Fibroblast of pulmonary artery (primary cell): ENCODE results near the gene FAM228A.

ENCODE experiments used
- DNase-seq: peaks from one replicate; pipeline ENCODE4 v3.0.0-alpha.2; 2010; ENCODE audit warnings: low read depth
- H3K4me3 ChIP-seq: replicated peaks from 2 replicates; pipeline ENCODE4 v1.5.1; 2011; ENCODE audit warnings: low read depth, mild to moderate bottlenecking, control low read depth, low read length, moderate library complexity
- TF ChIP-seq, protein P1 (sequence below): IDR thresholded peaks from 2 replicates; pipeline ENCODE4 v1.5.1; 2011; ENCODE audit warnings: mild to moderate bottlenecking, control low read depth, low read length, inconsistent platforms; ENCODE audit errors: missing control alignments

The FAM228A gene

DNA sequence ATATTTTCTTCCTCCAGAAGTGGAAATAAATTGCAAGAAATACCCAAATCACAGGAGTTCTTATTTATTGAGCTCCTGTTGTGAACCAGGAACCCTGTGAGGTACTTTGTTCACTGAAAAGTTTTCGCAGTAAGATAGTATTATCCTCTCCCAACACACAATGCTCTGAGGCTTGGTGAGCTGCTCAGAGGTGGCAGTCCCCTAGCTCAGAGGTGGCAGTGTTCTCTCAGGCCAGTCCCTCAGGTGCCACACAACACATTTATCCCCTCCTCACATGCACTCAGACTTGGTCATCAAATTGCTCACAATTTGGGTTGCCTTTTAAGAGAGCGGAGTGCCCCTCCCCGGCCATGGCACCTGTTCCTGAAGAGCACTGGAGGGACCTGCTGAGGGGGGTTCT is 25.9 kb downstream of the FAM228A start:
- DNase-seq: no peak
- H3K4me3 ChIP-seq: no peak overlapping the region
- TF ChIP-seq, protein P1, sequence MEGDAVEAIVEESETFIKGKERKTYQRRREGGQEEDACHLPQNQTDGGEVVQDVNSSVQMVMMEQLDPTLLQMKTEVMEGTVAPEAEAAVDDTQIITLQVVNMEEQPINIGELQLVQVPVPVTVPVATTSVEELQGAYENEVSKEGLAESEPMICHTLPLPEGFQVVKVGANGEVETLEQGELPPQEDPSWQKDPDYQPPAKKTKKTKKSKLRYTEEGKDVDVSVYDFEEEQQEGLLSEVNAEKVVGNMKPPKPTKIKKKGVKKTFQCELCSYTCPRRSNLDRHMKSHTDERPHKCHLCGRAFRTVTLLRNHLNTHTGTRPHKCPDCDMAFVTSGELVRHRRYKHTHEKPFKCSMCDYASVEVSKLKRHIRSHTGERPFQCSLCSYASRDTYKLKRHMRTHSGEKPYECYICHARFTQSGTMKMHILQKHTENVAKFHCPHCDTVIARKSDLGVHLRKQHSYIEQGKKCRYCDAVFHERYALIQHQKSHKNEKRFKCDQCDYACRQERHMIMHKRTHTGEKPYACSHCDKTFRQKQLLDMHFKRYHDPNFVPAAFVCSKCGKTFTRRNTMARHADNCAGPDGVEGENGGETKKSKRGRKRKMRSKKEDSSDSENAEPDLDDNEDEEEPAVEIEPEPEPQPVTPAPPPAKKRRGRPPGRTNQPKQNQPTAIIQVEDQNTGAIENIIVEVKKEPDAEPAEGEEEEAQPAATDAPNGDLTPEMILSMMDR: no peak

DNA sequence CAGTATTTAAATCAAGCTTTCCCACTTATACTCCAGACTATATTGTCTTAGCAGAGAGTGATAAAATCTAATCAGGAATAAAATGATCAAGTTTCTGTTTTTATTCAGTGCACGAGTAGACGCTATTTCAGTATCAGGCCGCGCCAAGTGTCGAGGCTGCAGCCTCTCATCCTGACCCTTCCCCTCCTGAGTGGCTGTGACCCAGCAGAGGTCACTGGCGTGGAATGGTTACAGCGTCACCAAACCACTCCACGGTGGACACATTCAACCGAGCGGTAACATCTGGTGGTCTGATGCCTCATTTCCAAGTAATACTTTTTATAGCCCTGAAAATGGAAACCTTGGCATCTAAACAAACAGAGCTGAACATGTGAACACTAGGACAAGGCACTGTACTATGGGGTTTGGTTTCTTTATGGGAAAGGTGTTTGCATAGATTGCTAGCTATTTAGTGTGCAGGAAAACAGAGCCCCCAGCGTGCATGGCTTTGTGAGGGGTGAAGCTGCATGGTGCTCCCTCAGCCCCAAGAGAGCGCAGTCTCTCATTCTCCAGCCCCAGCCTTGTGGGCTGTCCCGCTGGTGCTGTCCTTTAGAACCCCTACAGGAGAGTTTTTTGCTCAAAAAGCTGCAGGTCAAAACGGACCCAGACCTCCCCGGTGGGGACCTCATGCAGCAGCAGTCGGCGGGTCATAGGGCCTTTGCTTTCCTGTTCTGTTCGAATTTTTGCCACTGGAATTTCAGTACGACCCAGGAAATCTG is 28.4 kb downstream of the FAM228A start:
- TF ChIP-seq, protein P1: no peak
- H3K4me3 ChIP-seq: no peak overlapping the region
- no peak for DNase-seq

DNA sequence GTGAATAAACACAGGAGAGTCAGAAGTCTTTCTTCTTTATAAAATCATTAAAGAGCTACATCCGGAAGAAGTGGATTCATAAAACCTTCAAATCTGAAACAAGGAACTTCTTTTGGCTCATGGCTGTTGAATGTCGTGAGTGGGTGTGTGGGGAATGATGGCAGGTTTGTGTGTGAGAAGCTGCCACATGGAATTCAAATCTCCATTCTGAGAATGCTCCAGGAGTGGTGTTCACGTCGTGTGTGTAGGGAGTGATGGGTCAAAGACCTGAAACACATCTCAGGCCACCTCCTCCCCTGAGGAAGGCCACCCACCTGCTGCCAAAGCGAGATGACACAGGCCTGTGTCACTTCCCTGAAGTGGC is 28.9 kb downstream of the FAM228A start:
- DNase-seq: no peak
- H3K4me3 ChIP-seq: no peak overlapping the region
- TF ChIP-seq, protein P1: no peak

DNA sequence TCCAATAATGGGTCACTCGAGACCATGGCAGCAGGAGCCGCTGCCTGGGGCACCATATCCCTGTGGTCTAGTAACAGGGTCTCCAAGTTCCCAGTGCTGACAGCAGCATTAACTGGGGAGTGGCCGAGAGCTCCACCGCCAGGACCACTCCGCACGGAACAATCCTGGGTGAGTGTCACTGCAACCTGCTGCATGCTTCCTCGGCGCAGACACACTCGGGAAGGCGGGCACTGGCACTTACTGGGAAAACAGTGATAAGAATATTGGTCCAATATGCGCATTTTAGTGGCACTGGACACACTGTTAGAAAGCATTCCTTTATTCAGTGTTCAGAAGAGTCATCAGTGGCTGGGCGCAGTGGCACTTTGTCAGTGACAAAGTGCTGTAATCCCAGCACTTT is 29.7 kb downstream of the FAM228A start:
- TF ChIP-seq, protein P1: no peak
- no peak overlapping the region for H3K4me3 ChIP-seq
- no peak for DNase-seq

DNA sequence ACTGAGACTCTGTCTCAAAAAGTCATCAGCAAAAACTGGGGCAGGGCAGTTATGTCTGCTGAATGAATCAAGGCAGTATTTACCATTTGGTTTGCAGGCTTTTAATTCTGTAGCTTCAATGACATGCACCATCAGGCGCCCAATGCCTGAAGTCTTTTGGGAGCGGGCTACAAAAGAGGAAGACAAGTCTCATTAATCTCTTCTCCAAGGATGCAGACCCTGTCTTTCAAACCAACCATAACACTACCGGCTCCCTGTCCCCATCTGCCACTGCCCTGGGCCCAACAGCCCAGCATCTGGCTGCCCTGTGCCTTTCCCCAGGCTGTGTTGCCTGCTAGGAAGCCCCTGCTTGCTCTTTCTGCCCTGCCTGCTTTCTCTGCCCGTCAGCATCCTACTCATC is 30.3 kb downstream of the FAM228A start:
- TF ChIP-seq, protein P1: no peak
- no peak for DNase-seq

DNA sequence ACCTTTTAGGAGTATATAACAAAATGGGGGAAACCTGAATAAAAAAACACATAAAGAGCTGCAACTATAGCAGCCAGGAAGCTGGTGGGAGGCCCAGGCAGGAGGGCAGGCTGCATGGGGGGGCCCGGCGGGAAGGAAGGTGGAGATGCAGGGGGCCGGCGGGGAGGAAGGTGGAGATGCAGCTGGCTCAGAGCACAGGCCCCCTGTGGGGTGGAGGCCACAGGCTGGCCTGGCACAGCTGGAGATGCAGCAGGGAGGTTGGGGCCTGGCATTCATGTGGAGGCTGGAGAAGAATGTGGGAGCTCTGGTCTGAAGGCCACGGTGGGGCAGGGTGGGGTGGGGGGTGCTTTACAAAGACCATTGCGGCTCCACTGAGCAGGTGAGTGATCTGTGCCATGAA is 31.4 kb downstream of the FAM228A start:
- TF ChIP-seq, protein P1: no peak
- no peak for DNase-seq
- no peak overlapping the region for H3K4me3 ChIP-seq

More for the DNA sequence above, 30.3 kb downstream of the FAM228A start:
- H3K4me3 ChIP-seq: no peak overlapping the region

DNA sequence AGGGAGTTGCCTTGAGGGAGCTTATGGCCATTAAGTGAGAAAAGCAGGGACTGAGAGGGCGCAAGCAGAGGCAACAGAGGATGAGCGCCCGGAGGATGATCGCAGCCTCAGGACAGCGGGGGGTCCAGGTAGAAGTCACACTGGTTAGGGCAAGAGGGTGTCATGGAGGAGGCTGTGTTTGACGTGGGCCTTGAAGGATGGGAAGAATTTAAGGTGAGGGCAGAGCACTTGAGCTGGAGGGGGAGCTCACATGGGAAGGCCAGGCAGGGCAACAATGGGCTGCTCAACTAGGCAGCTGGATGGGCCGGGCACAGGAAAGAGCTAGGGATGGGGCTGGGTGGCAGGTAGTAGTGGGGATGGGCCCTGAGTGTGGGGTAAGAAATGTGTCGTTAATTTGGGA is 31.9 kb downstream of the FAM228A start:
- no peak for DNase-seq
- TF ChIP-seq, protein P1: no peak
- no peak overlapping the region for H3K4me3 ChIP-seq
